Measurements from ENCODE around the gene LY6G5B. TPM values are rescaled to one million over a fixed set of nuclear protein-coding genes. Genes with fewer than 3 reads are reported as not detected.

Gene LY6G5B
- total RNA-seq, 1 donor from 2014 or later: 0.60 TPM

Other genes starting within 250 kb of the LY6G5B start
- gene MICB, start 171.8 kb upstream of the LY6G5B start, total RNA-seq: 5.2 and 9.3 TPM in 2 replicates
- not detected in 2 replicates for gene MCCD1, start 141.0 kb upstream of the LY6G5B start, total RNA-seq
- 291 and 399 TPM in 2 replicates for gene DDX39B, start 128.0 kb upstream of the LY6G5B start, total RNA-seq
- gene ATP6V1G2, start 123.4 kb upstream of the LY6G5B start, total RNA-seq: 0.19 and 0.28 TPM in 2 replicates
- gene NFKBIL1, start 122.4 kb upstream of the LY6G5B start, total RNA-seq: 16.3 and 17.6 TPM in 2 replicates
- not detected in 2 replicates for gene LTA, start 97.7 kb upstream of the LY6G5B start, total RNA-seq
- 0.23 and 0.28 TPM in 2 replicates for gene TNF, start 94.4 kb upstream of the LY6G5B start, total RNA-seq
- 0.85 and 1.5 TPM in 2 replicates for gene LTB, start 87.6 kb upstream of the LY6G5B start, total RNA-seq
- gene LST1, start 83.7 kb upstream of the LY6G5B start, total RNA-seq: not detected in 2 replicates
- gene NCR3, start 77.0 kb upstream of the LY6G5B start, total RNA-seq: not detected in 2 replicates
- gene AIF1, start 54.7 kb upstream of the LY6G5B start, total RNA-seq: not detected in 2 replicates
- gene PRRC2A, start 49.3 kb upstream of the LY6G5B start, total RNA-seq: 63.4 and 119 TPM in 2 replicates
- 200 and 272 TPM in 2 replicates for gene BAG6, start 17.3 kb upstream of the LY6G5B start, total RNA-seq
- 2.3 and 3.9 TPM in 2 replicates for gene APOM, start 14.1 kb upstream of the LY6G5B start, total RNA-seq
- gene C6orf47, start 9.2 kb upstream of the LY6G5B start, total RNA-seq: 17.0 and 18.1 TPM in 2 replicates
- gene GPANK1, start 5.0 kb upstream of the LY6G5B start, total RNA-seq: 14.5 and 14.7 TPM in 2 replicates
- gene CSNK2B, start 3.9 kb upstream of the LY6G5B start, total RNA-seq: 236 and 271 TPM in 2 replicates
- 0.42 and 0.79 TPM in 2 replicates for gene LY6G5C, start 11.1 kb downstream of the LY6G5B start, total RNA-seq
- gene ABHD16A, start 33.3 kb downstream of the LY6G5B start, total RNA-seq: 26.8 and 31.6 TPM in 2 replicates
- not detected in 2 replicates for gene LY6G6F, start 36.9 kb downstream of the LY6G5B start, total RNA-seq
- gene LY6G6D, start 45.4 kb downstream of the LY6G5B start, total RNA-seq: not detected in 2 replicates
- 1.5 and 3.7 TPM in 2 replicates for gene LY6G6C, start 51.8 kb downstream of the LY6G5B start, total RNA-seq
- 0.49 TPM in 1 of 2 replicates, not detected in the other for gene MPIG6B, start 53.4 kb downstream of the LY6G5B start, total RNA-seq
- gene DDAH2, start 59.3 kb downstream of the LY6G5B start, total RNA-seq: 28.1 and 43.2 TPM in 2 replicates
- gene CLIC1, start 66.6 kb downstream of the LY6G5B start, total RNA-seq: 445 and 657 TPM in 2 replicates
- gene MSH5, start 70.0 kb downstream of the LY6G5B start, total RNA-seq: 10.5 and 12.6 TPM in 2 replicates
- 0.63 and 2.0 TPM in 2 replicates for gene SAPCD1, start 92.7 kb downstream of the LY6G5B start, total RNA-seq
- 1.6 and 2.8 TPM in 2 replicates for gene VWA7, start 107.4 kb downstream of the LY6G5B start, total RNA-seq
- 109 and 115 TPM in 2 replicates for gene VARS1, start 125.8 kb downstream of the LY6G5B start, total RNA-seq
- gene LSM2, start 137.0 kb downstream of the LY6G5B start, total RNA-seq: 73.8 and 83.4 TPM in 2 replicates
- gene HSPA1L, start 145.3 kb downstream of the LY6G5B start, total RNA-seq: 0.14 and 0.21 TPM in 2 replicates
- 85.4 and 93.2 TPM in 2 replicates for gene HSPA1A, start 145.6 kb downstream of the LY6G5B start, total RNA-seq
- gene HSPA1B, start 157.8 kb downstream of the LY6G5B start, total RNA-seq: 172 and 180 TPM in 2 replicates
- gene NEU1, start 192.8 kb downstream of the LY6G5B start, total RNA-seq: 34.1 and 39.3 TPM in 2 replicates
- 4.2 and 7.5 TPM in 2 replicates for gene SLC44A4, start 209.0 kb downstream of the LY6G5B start, total RNA-seq
- gene EHMT2, start 227.7 kb downstream of the LY6G5B start, total RNA-seq: 29.7 and 35.3 TPM in 2 replicates
- 0.46 and 0.99 TPM in 2 replicates for gene ZBTB12, start 232.1 kb downstream of the LY6G5B start, total RNA-seq

Measured in airway epithelial cell (primary cell).